Measurements from ENCODE around the gene RHBDD1. TPM values are rescaled to one million over a fixed set of nuclear protein-coding genes. Genes with fewer than 3 reads are reported as not detected.
A peak's percentile ranks its signal among the peaks of the same experiment; 100 is the strongest.

The RHBDD1 gene
- total and polyA plus RNA-seq, 2 donors (not counting 3 experiments of a cell fraction or from before 2014, with no cell fraction given) = 6.8 to 19.4 TPM

- peak overlapping the region; percentile 80 for H3K4me2 ChIP-seq (ENCODE audit: insufficient read depth, low read length)
- no peak for DNase-seq (ENCODE audit: low read depth, low spot score)
- no peaks in the 10 kb centered on the region for H3K27me3 ChIP-seq (ENCODE audit: control insufficient read depth in 2 of 2, insufficient read depth in 2 of 2, low read length in 2 of 2)
- POLR2A ChIA-PET = no interaction called here
- TF ChIP-seq, protein P1, sequence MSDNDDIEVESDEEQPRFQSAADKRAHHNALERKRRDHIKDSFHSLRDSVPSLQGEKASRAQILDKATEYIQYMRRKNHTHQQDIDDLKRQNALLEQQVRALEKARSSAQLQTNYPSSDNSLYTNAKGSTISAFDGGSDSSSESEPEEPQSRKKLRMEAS (IDR thresholded peaks at IDR 0.05; ENCODE audit: insufficient read depth, insufficient read length) = no peak
- TF ChIP-seq MYC (IDR thresholded peaks at IDR 0.05; ENCODE audit: low read depth, low read length) = no peak
- TF ChIP-seq GATA2 (IDR thresholded peaks at IDR 0.05; ENCODE audit: insufficient read depth, insufficient read length, low read depth, low read length) = no peak
- no peak for TF ChIP-seq POLR2AphosphoS5 (IDR thresholded peaks at IDR 0.05; ENCODE audit: insufficient read depth, low read depth, low read length)
- TF ChIP-seq JUN (IDR thresholded peaks at IDR 0.05; ENCODE audit: borderline replicate concordance, insufficient read depth, insufficient read length, low read depth) = no peak
- TF ChIP-seq FOS (IDR thresholded peaks at IDR 0.05; ENCODE audit: borderline replicate concordance, insufficient read depth, low read length) = no peak
- TF ChIP-seq POLR2A (IDR thresholded peaks at IDR 0.05; ENCODE audit: low read depth, low read length) = no peak
- TF ChIP-seq CTCF (IDR thresholded peaks at IDR 0.05; ENCODE audit: extremely low read depth in 1 of 2, insufficient read depth in 1 of 2, low read depth in 1 of 2, low read length in 2 of 2) = no peak
- TF ChIP-seq EZH2 (IDR thresholded peaks at IDR 0.05; ENCODE audit: borderline replicate concordance, low read depth, low read length, severe bottlenecking) = no peak
- BruUV-seq (replicated peaks) = no TSS peak
- dilution Hi-C loops (cut with MboI; ENCODE audit: extremely low pct_ligation_motif_present, low sequenced_read_pairs) (no loop called here), intact Hi-C loops (cut with micrococcal nuclease) (loop anchor here (5.0 kb wide), 2 partner anchors 185 to 980 kb away; no protein-coding TSS in a partner anchor)
- no peaks in the 10 kb centered on the region for H3K9me3 ChIP-seq (replicated peaks; ENCODE audit: control insufficient read depth, insufficient read depth, low read length)
- H3K4me3 ChIP-seq (replicated peaks in 1 of 3; ENCODE audit: insufficient read depth in 1 of 3, low read depth in 1 of 3, low read length in 3 of 3) = no peak overlapping the region
- H3K9me1 ChIP-seq (replicated peaks; ENCODE audit: control insufficient read depth, extremely low read depth, insufficient read depth, low read length) = no peaks in the 10 kb centered on the region
- no peak overlapping the region for H3K27ac ChIP-seq (ENCODE audit: insufficient read depth, low read depth, low read length)
- CTCF ChIA-PET = no interaction called here
- H3K4me1 ChIP-seq (ENCODE audit: control insufficient read depth, extremely low read depth, insufficient read depth, low read length) = peaks cover 16% of the 10 kb centered on the region
- peaks cover 2% of the 10 kb centered on the region for H3K79me2 ChIP-seq (ENCODE audit: control insufficient read depth, insufficient read depth, low read length)
- no peaks in the 10 kb centered on the region for H4K20me1 ChIP-seq (replicated peaks; ENCODE audit: control insufficient read depth, extremely low read depth, insufficient read depth, low read length)
- no peak for FAIRE-seq
- no peaks in the 10 kb centered on the region for H3K36me3 ChIP-seq (ENCODE audit: control insufficient read depth in 2 of 2, extremely low read depth in 1 of 2, insufficient read depth in 2 of 2, low read length in 2 of 2)
- H2AFZ ChIP-seq (ENCODE audit: low read depth, low read length) = no peak overlapping the region
- H3K9ac ChIP-seq (replicated peaks; ENCODE audit: extremely low read depth, insufficient read depth, low read length) = no peak overlapping the region
These were observed 1.5 kb downstream of the RHBDD1 start for GRCh38 chr2:226837334-226837733.
